ENCODE measurements around the gene CCDC110.

DNA sequence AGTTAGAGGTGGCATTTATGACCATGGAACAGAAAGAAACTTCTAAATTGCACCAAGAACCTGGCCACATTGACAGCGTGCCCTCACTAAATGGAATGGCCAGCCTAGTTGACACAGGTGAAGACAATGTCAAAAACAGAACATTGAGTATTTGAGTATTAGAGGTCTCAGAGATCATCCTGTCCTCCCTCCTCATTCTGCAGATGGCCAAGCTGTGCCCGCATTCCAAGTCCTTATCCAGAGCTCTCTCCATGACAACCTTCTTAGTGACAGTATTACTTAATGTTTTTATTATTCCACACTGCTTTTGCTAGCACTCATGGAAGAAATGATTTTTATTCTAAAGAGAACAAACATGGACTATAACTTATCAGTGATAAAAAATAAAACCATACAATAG, 9.9 kb upstream of the CCDC110 start:
- TF ChIP-seq POLR2A (IDR thresholded peaks at IDR 0.05): no peak
- TF ChIP-seq EP300 (IDR thresholded peaks at IDR 0.05): no peak
